Upper lobe of left lung (tissue), 6 donors: ENCODE data around the gene SHKBP1. TPM values are rescaled to one million over a fixed set of nuclear protein-coding genes. Genes with fewer than 3 reads are reported as not detected.

ENCODE experiments used
- ATAC-seq, 2 donors: fragments of 200-7000 bp; cut with Tn5 transposase; one replicate each; pipeline ENCODE4 v1.9.1; 2022; ENCODE audit warnings: mild to moderate bottlenecking in 2 of 2, moderate library complexity in 2 of 2; ENCODE audit not compliant: low FRiP score in 2 of 2
- DNase-seq, 2 donors: peaks; one replicate each; pipeline ENCODE4 v3.0.0-alpha.2; 2019 to 2020
- H3K27ac ChIP-seq, 4 donors: fragments of 200-600 bp; sonication (generic); one replicate each; pipeline ENCODE4 v1.5.1; 2016 to 2019
- H3K27me3 ChIP-seq, 4 donors: fragments of 200-600 bp; sonication (generic); one replicate each; pipeline ENCODE4 v1.5.1; 2017 to 2019
- H3K36me3 ChIP-seq, 4 donors: fragments of 200-600 bp; sonication (generic); one replicate each; pipeline ENCODE4 v1.5.1; 2016 to 2019
- H3K4me1 ChIP-seq, 4 donors: fragments of 200-600 bp; sonication (generic); one replicate each; pipeline ENCODE4 v1.5.1; 2018 to 2019
- H3K4me3 ChIP-seq, 4 donors: fragments of 200-600 bp; sonication (generic); one replicate each; pipeline ENCODE4 v1.5.1; 2017 to 2019; ENCODE audit warnings: mild to moderate bottlenecking in 2 of 4, moderate library complexity in 1 of 4
- H3K9me3 ChIP-seq, 4 donors: fragments of 200-600 bp; sonication (generic); one replicate each; pipeline ENCODE4 v1.5.1; 2018 to 2019
- CTCF ChIP-seq, 6 experiments: fragments of 450-650 bp in 4 of 6; fragments of 200-600 bp in 2 of 6; sonication (generic) in 2 of 6; IDR thresholded peaks; one replicate each; pipeline ENCODE4 v1.5.1; 2016 to 2019; ENCODE audit warnings: antibody characterized with exemption in 6 of 6
- EP300 ChIP-seq, 4 donors: sonication (generic); formaldehyde crosslinking; IDR thresholded peaks; one replicate each; pipeline ENCODE4 v1.5.1; 2017; ENCODE audit warnings: antibody characterized with exemption in 4 of 4, control low read depth in 2 of 4
- POLR2A ChIP-seq, 4 donors: fragments of 450-650 bp; IDR thresholded peaks; one replicate each; pipeline ENCODE4 v1.5.1; 2016 to 2017; ENCODE audit warnings: antibody characterized with exemption in 4 of 4, mild to moderate bottlenecking in 2 of 4
- POLR2AphosphoS5 ChIP-seq, 2 donors: sonication (generic); formaldehyde crosslinking; IDR thresholded peaks; one replicate each; pipeline ENCODE4 v1.5.1; 2017; ENCODE audit warnings: antibody characterized with exemption in 2 of 2
- WGBS, 2 donors: methylation state at CpG; one replicate each; pipeline ENCODE4 v1.1.5; 2017 to 2018; 5-methylcytosine and 5-hydroxymethylcytosine counted together
- total RNA-seq, 6 donors: library from RNA; depleted of rRNA in 4 of 6; stranded (reverse); fragments of >200 nt in 4 of 6; gene quantifications; one replicate each; pipeline versions ENCODE4 v1.1.0 to v1.2.1, GENCODE V29; 2016 to 2021
- donor health status: DM: no; HTN: no; CAD: no; lungs with moderate emphysema.
- donor health status: DM: no; HTN: yes; CAD: no; lungs with severe emphysema.

The SHKBP1 gene
- total RNA-seq, 6 donors from 2014 or later: 60.6 to 232 (median 90.2) TPM

GRCh38 chr19:40580619-40581018 lies 3.9 kb downstream of the SHKBP1 start:
- ATAC-seq: no peak
- peaks cover 5 to 68% (median 43%) of the 10 kb centered on the region in 4 donors for H3K36me3 ChIP-seq
- no peaks in the 10 kb centered on the region for H3K9me3 ChIP-seq
- TF ChIP-seq CTCF (IDR thresholded peaks at IDR 0.05): no peak
- no peak for TF ChIP-seq POLR2AphosphoS5 (IDR thresholded peaks at IDR 0.05)
- no peak for TF ChIP-seq POLR2A (IDR thresholded peaks at IDR 0.05)
- WGBS, 2 donors: 100% methylated on average over 12 to 13 of the region's 13 CpGs
- H3K27ac ChIP-seq: peak overlapping the region; percentile 72 to 85 (median 83)
- no peak overlapping the region for H3K4me3 ChIP-seq
- peaks cover 15 to 24% (median 19%) of the 10 kb centered on the region in 4 donors for H3K4me1 ChIP-seq
- no peak for DNase-seq
- no peaks in the 10 kb centered on the region for H3K27me3 ChIP-seq

GRCh38 chr19:40581531-40581930 lies 4.9 kb downstream of the SHKBP1 start:
- 89 to 96% methylated on average over 5 of the region's 5 CpGs for WGBS, 2 donors
- H3K27me3 ChIP-seq: no peaks in the 10 kb centered on the region
- peaks cover 10 to 18% (median 16%) of the 10 kb centered on the region in 4 donors for H3K4me1 ChIP-seq
- no peak for TF ChIP-seq POLR2A (IDR thresholded peaks at IDR 0.05)
- TF ChIP-seq POLR2AphosphoS5 (IDR thresholded peaks at IDR 0.05): no peak
- no peak for TF ChIP-seq EP300 (IDR thresholded peaks at IDR 0.05)
- no peak for ATAC-seq
- H3K36me3 ChIP-seq: peaks cover 5 to 75% (median 46%) of the 10 kb centered on the region in 4 donors
- no peaks in the 10 kb centered on the region for H3K9me3 ChIP-seq
- H3K4me3 ChIP-seq: no peak overlapping the region
- no peak overlapping the region for H3K27ac ChIP-seq
- no peak for DNase-seq

DNA sequence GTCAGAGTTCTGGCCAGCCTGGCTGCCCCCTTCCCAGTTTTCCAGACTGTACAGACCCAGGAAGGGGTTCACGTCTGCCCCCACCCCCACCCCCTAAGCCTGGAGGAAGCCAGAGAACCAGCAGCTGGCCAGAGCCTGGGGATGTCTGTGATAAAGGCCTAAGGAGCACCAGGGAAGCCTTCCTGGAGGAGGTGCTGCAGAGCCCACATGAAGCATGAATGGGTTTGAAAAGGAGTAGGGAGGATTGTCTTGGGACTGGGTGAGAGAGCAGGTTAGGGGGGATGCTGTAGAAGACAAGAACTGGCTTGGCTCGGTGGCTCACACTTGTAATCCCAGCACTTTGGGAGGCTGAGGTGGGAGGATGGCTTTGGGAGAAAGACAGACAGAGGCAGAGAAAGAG lies 5.8 kb downstream of the SHKBP1 start:
- no peak for ATAC-seq
- Histone ChIP-seq H3K4me1 (peaks cover 6 to 15% (median 11%) of the 10 kb centered on the region in 4 donors), H3K27me3 (no peaks in the 10 kb centered on the region), H3K27ac (no peak overlapping the region), H3K36me3 (peaks cover 5 to 84% (median 50%) of the 10 kb centered on the region in 4 donors), H3K4me3 (no peak overlapping the region), H3K9me3 (no peaks in the 10 kb centered on the region)
- DNase-seq: no peak
- 80 to 98% methylated on average over 2 of the region's 2 CpGs for WGBS, 2 donors
- no peak for TF ChIP-seq CTCF (IDR thresholded peaks at IDR 0.05)
- no peak for TF ChIP-seq EP300 (IDR thresholded peaks at IDR 0.05)
- no peak for TF ChIP-seq POLR2A (IDR thresholded peaks at IDR 0.05)
- no peak for TF ChIP-seq POLR2AphosphoS5 (IDR thresholded peaks at IDR 0.05)

GRCh38 chr19:40583283-40583682 lies 6.6 kb downstream of the SHKBP1 start:
- no peaks in the 10 kb centered on the region for H3K27me3 ChIP-seq
- no peak overlapping the region for H3K27ac ChIP-seq
- H3K4me1 ChIP-seq: peaks cover 0 to 7% (median 3%) of the 10 kb centered on the region in 4 donors
- ATAC-seq (no peak), DNase-seq (no peak)
- H3K4me3 ChIP-seq: no peak overlapping the region
- peaks cover 5 to 90% (median 56%) of the 10 kb centered on the region in 4 donors for H3K36me3 ChIP-seq
- WGBS, 2 donors: 94% methylated on average over 6 to 14 of the region's 14 CpGs
- TF ChIP-seq POLR2AphosphoS5 (IDR thresholded peaks at IDR 0.05): no peak
- TF ChIP-seq EP300 (IDR thresholded peaks at IDR 0.05): no peak
- TF ChIP-seq POLR2A (IDR thresholded peaks at IDR 0.05): no peak
- no peak for TF ChIP-seq CTCF (IDR thresholded peaks at IDR 0.05)
- H3K9me3 ChIP-seq: no peaks in the 10 kb centered on the region

DNA sequence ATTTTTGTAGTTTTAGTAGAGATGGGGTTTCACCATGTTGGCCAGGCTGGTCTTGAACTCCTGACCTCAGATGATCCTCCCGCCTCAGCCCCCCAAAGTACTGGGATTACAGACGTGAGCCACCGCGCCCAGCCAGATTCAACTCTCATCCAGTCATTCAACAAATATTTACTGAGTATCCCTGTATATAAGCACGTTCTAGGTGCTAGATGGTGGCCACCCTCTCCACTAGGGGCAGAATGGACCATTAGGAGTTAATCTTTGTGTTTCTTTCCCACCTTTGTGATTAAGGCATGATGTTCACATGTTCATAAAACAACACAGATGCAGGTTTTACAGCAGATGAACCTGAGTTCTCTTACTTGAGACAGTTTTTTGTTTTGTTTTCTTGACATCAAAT lies 7.3 kb downstream of the SHKBP1 start:
- Histone ChIP-seq H3K9me3 (no peaks in the 10 kb centered on the region), H3K4me3 (no peak overlapping the region), H3K36me3 (peaks cover 5 to 90% (median 63%) of the 10 kb centered on the region in 4 donors), H3K27me3 (no peaks in the 10 kb centered on the region), H3K4me1 (peaks cover 0 to 4% (median 2%) of the 10 kb centered on the region in 4 donors), H3K27ac (no peak overlapping the region)
- 87 to 100% methylated on average over 1 to 5 of the region's 5 CpGs for WGBS, 2 donors
- DNase-seq (no peak), ATAC-seq (no peak)
- TF ChIP-seq EP300 (IDR thresholded peaks at IDR 0.05) (no peak), POLR2A (IDR thresholded peaks at IDR 0.05) (no peak), POLR2AphosphoS5 (IDR thresholded peaks at IDR 0.05) (no peak), CTCF (IDR thresholded peaks at IDR 0.05) (no peak)
